HepG2 (cell line): Measurements from ENCODE around the gene ZFPM1. TPM values are rescaled to one million over a fixed set of nuclear protein-coding genes. Genes with fewer than 3 reads are reported as not detected.

ENCODE experiments used
- RBFOX2 ChIP-seq: fragments of 200-400 bp; formaldehyde crosslinking; IDR thresholded peaks from 2 replicates; pipeline ENCODE4 v1.6.1; 2017; ENCODE audit warnings: low read depth, mild to moderate bottlenecking, low read length
- REXO4 ChIP-seq: sonication (generic); formaldehyde crosslinking; IDR thresholded peaks from 2 replicates; pipeline ENCODE4 v1.8.0; 2022; ENCODE audit warnings: missing genetic modification reagents, mild to moderate bottlenecking, borderline replicate concordance
- ZNF138 ChIP-seq: sonication (generic); formaldehyde crosslinking; IDR thresholded peaks from 2 replicates; pipeline ENCODE4 v1.5.0; 2020; ENCODE audit warnings: mild to moderate bottlenecking, low read depth, missing genetic modification reagents
- polyA plus RNA-seq, 8 experiments: library from polyadenylated mRNA; depleted of rRNA in 3 of 8; stranded (reverse) in 7 of 8; unstranded in 1 of 8; fragments of >200 nt; fragmentation: Illumina TruSeq in 4 of 8; extraction: Trizol in 4 of 8; gene quantifications; 2 replicates each; pipeline versions ENCODE4 v1.2.1 to v1.2.3, GENCODE V29; 2011 to 2016; ENCODE audit warnings: low read depth in 4 of 8, missing spikeins in 1 of 8, mixed read lengths in 1 of 8; ENCODE audit not compliant: insufficient read depth in 1 of 8
- total RNA-seq, 5 experiments: library from RNA; depleted of rRNA; stranded (reverse); fragments of >200 nt; fragmentation: Illumina TruSeq; extraction: Trizol; gene quantifications; 2 replicates each; pipeline ENCODE4 v1.2.3, GENCODE V29; 2016; ENCODE audit warnings: low read depth in 1 of 5
- TF ChIP-seq, protein P1 (sequence below): sonication (generic); formaldehyde crosslinking; IDR thresholded peaks from 2 replicates; pipeline ENCODE4 v1.4.0; 2020; ENCODE audit warnings: low read depth, missing genetic modification reagents
- TF ChIP-seq, protein P2 (sequence below): sonication (generic); formaldehyde crosslinking; IDR thresholded peaks from 2 replicates; pipeline ENCODE4 v1.5.0; 2020; ENCODE audit warnings: missing genetic modification reagents
- TF ChIP-seq, protein P3 (sequence below): sonication (generic); formaldehyde crosslinking; IDR thresholded peaks from 2 replicates; pipeline ENCODE4 v1.8.0; 2022; ENCODE audit warnings: mild to moderate bottlenecking, missing genetic modification reagents, borderline replicate concordance

Gene ZFPM1
- total and polyA plus RNA-seq, 2 of the 13 experiments (the other 11 are each of a cell fraction or from before 2014, with no cell fraction given) = 1.3 to 3.8 TPM

DNA sequence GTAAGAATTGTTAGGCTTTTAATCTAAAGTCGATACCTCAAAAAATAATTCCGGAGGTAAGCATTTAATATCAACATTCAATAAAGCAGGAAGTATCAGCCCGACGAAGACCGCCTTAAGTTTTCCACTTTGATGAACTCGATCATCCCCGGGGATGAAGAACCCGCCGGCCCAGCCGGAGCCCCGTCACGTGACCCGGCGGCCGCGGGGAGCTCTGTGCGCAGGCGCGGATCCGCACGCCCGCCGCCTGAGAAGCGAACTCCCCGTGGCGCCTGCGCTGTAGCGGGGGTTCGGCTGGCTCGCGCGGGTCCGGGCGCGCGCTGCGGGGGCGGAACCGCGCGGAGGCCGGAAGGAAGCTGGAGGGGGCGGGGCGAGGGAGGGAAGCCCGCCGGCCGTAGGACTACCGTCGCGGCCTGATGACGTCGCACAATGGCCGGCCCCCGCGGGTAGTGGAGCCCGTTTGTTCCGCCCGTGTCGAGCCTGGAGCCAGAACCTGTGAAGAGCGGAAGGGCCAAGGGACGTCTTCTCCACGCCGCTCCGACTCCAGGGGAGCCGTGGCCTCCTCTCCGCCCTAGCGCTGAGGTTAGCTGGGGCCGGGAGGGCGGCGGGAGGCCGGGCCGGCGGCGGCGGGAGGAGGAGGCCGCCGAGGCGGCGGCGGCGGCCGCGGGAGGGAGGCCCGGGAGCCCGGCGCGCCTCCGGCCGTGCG lies 117.1 kb downstream of the ZFPM1 start, which contains the start of gene ZC3H18 (continued):
- TF ChIP-seq, protein P1, sequence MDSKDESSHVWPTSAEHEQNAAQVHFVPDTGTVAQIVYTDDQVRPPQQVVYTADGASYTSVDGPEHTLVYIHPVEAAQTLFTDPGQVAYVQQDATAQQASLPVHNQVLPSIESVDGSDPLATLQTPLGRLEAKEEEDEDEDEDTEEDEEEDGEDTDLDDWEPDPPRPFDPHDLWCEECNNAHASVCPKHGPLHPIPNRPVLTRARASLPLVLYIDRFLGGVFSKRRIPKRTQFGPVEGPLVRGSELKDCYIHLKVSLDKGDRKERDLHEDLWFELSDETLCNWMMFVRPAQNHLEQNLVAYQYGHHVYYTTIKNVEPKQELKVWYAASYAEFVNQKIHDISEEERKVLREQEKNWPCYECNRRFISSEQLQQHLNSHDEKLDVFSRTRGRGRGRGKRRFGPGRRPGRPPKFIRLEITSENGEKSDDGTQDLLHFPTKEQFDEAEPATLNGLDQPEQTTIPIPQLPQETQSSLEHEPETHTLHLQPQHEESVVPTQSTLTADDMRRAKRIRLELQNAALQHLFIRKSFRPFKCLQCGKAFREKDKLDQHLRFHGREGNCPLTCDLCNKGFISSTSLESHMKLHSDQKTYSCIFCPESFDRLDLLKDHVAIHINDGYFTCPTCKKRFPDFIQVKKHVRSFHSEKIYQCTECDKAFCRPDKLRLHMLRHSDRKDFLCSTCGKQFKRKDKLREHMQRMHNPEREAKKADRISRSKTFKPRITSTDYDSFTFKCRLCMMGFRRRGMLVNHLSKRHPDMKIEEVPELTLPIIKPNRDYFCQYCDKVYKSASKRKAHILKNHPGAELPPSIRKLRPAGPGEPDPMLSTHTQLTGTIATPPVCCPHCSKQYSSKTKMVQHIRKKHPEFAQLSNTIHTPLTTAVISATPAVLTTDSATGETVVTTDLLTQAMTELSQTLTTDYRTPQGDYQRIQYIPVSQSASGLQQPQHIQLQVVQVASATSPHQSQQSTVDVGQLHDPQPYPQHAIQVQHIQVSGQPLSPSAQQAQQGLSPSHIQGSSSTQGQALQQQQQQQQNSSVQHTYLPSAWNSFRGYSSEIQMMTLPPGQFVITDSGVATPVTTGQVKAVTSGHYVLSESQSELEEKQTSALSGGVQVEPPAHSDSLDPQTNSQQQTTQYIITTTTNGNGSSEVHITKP (CRISPR knock-in tag) = no peak; the same call in 1 of the 2 replicates
- TF ChIP-seq, protein P2, sequence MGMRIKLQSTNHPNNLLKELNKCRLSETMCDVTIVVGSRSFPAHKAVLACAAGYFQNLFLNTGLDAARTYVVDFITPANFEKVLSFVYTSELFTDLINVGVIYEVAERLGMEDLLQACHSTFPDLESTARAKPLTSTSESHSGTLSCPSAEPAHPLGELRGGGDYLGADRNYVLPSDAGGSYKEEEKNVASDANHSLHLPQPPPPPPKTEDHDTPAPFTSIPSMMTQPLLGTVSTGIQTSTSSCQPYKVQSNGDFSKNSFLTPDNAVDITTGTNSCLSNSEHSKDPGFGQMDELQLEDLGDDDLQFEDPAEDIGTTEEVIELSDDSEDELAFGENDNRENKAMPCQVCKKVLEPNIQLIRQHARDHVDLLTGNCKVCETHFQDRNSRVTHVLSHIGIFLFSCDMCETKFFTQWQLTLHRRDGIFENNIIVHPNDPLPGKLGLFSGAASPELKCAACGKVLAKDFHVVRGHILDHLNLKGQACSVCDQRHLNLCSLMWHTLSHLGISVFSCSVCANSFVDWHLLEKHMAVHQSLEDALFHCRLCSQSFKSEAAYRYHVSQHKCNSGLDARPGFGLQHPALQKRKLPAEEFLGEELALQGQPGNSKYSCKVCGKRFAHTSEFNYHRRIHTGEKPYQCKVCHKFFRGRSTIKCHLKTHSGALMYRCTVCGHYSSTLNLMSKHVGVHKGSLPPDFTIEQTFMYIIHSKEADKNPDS (CRISPR knock-in tag) = no peak
- TF ChIP-seq REXO4 = no peak
- TF ChIP-seq RBFOX2 = peak; percentile 95
- TF ChIP-seq ZNF138 (CRISPR knock-in tag) = peak; percentile 5; the same call in 1 of the 2 replicates
- TF ChIP-seq, protein P3, sequence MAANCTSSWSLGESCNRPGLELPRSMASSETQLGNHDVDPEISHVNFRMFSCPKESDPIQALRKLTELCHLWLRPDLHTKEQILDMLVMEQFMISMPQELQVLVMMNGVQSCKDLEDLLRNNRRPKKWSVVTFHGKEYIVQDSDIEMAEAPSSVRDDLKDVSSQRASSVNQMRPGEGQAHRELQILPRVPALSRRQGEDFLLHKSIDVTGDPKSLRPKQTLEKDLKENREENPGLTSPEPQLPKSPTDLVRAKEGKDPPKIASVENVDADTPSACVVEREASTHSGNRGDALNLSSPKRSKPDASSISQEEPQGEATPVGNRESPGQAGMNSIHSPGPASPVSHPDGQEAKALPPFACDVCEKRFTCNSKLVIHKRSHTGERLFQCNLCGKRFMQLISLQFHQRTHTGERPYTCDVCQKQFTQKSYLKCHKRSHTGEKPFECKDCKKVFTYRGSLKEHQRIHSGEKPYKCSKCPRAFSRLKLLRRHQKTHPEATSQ (CRISPR knock-in tag) = no peak
- TF ChIP-seq, all 625 proteins: peak for 260
